Tibial nerve (tissue), 4 donors: ENCODE measurements around the gene ZBED5.

Experiments
- EP300 ChIP-seq, 2 donors: sonication (generic); formaldehyde crosslinking; IDR thresholded peaks; one replicate each; pipeline ENCODE4 v1.6.1; 2017; ENCODE audit warnings: antibody characterized with exemption in 2 of 2, mild to moderate bottlenecking in 1 of 2
- POLR2A ChIP-seq, 2 donors: fragments of 450-650 bp; IDR thresholded peaks; one replicate each; pipeline ENCODE4 v1.6.1; 2017; ENCODE audit warnings: antibody characterized with exemption in 2 of 2, mild to moderate bottlenecking in 2 of 2, moderate library complexity in 2 of 2
- TF ChIP-seq, protein P1 (sequence below), 5 experiments: fragments of 200-600 bp in 3 of 5; fragments of 450-650 bp in 2 of 5; sonication (generic) in 3 of 5; IDR thresholded peaks; one replicate each; pipeline ENCODE4 v1.5.1; 2016 to 2019; ENCODE audit warnings: antibody characterized with exemption in 5 of 5, mild to moderate bottlenecking in 3 of 5, moderate library complexity in 2 of 5

DNA sequence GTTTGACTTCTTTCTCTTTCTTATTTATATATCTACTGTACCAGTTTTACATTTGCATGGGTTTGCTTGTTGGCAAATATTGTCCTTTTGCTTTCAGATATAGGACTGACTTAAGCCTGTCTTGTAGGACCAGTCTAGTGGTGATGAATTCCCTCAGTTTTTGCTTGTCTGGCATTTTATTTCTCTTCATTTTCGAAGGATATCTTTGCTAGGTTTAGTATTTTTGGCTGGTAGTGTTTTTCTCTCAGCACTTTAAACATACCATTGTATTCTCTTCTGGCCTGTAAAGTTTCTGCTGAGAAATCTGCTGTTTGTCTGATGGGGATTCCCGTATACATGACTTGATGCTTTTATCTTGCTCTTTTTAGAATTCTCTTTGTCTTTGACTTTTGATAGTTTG, 14.2 kb upstream of the ZBED5 start:
- TF ChIP-seq, protein P1, sequence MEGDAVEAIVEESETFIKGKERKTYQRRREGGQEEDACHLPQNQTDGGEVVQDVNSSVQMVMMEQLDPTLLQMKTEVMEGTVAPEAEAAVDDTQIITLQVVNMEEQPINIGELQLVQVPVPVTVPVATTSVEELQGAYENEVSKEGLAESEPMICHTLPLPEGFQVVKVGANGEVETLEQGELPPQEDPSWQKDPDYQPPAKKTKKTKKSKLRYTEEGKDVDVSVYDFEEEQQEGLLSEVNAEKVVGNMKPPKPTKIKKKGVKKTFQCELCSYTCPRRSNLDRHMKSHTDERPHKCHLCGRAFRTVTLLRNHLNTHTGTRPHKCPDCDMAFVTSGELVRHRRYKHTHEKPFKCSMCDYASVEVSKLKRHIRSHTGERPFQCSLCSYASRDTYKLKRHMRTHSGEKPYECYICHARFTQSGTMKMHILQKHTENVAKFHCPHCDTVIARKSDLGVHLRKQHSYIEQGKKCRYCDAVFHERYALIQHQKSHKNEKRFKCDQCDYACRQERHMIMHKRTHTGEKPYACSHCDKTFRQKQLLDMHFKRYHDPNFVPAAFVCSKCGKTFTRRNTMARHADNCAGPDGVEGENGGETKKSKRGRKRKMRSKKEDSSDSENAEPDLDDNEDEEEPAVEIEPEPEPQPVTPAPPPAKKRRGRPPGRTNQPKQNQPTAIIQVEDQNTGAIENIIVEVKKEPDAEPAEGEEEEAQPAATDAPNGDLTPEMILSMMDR (IDR thresholded peaks at IDR 0.05) = no peak
- TF ChIP-seq EP300 (IDR thresholded peaks at IDR 0.05) (no peak), POLR2A (IDR thresholded peaks at IDR 0.05) (no peak)
